Stimulated activated CD8-positive, alpha-beta memory T cell treated with anti-CD3 and anti-CD28 coated beads, Interleukin-7, amount 100 ng/mL, for 24 hours (primary cell): Measurements from ENCODE around the gene BARHL1.

Experiments
- DNase-seq: peaks from one replicate; pipeline ENCODE4 v3.0.0-alpha.2; 2020; ENCODE audit warnings: low read depth

Gene BARHL1

GRCh38 chr9:132582276-132582785, at the start of gene BARHL1:
BARHL1 (plus strand) TSS chr9:132582606; CDS start chr9:132582798, 192 bp downstream.
- DNase-seq, result no peak

GRCh38 chr9:132534832-132535231, 47.6 kb upstream of the BARHL1 start:
- no peak for DNase-seq

GRCh38 chr9:132536124-132536523, 46.3 kb upstream of the BARHL1 start:
- no peak for DNase-seq

- DNase-seq, result no peak
Measured at GRCh38 chr9:132537352-132537751, 45.1 kb upstream of the BARHL1 start.

GRCh38 chr9:132538071-132538470, 44.3 kb upstream of the BARHL1 start:
- no peak for DNase-seq

GRCh38 chr9:132539096-132539495, 43.3 kb upstream of the BARHL1 start:
- DNase-seq, result no peak

- no peak for DNase-seq
Measured at GRCh38 chr9:132541051-132541450, 41.4 kb upstream of the BARHL1 start.

- DNase-seq, result no peak
Measured at GRCh38 chr9:132541870-132542830, 40.3 kb upstream of the BARHL1 start.

- DNase-seq, result no peak
Measured at GRCh38 chr9:132543251-132543650, 39.2 kb upstream of the BARHL1 start.

- no peak for DNase-seq
Measured at GRCh38 chr9:132543960-132544359, 38.4 kb upstream of the BARHL1 start.

- no peak for DNase-seq
Measured at GRCh38 chr9:132545578-132545977, 36.8 kb upstream of the BARHL1 start.

GRCh38 chr9:132546148-132547051, 36.0 kb upstream of the BARHL1 start:
- no peak for DNase-seq

GRCh38 chr9:132547052-132547431, 35.4 kb upstream of the BARHL1 start:
- DNase-seq, result no peak

- no peak for DNase-seq
Measured at GRCh38 chr9:132547436-132547835, 35.0 kb upstream of the BARHL1 start.

- no peak for DNase-seq
Measured at GRCh38 chr9:132547976-132548730, 34.3 kb upstream of the BARHL1 start.

- no peak for DNase-seq
Measured at GRCh38 chr9:132548751-132549640, 33.4 kb upstream of the BARHL1 start.

- no peak for DNase-seq
Measured at GRCh38 chr9:132551556-132551955, 30.9 kb upstream of the BARHL1 start.

GRCh38 chr9:132552041-132552440, 30.4 kb upstream of the BARHL1 start:
- DNase-seq, result no peak

- DNase-seq, result no peak
Measured at GRCh38 chr9:132554755-132555154, 27.7 kb upstream of the BARHL1 start.

- no peak for DNase-seq
Measured at GRCh38 chr9:132555528-132555927, 26.9 kb upstream of the BARHL1 start.

- DNase-seq, result no peak
Measured at GRCh38 chr9:132556235-132556634, 26.2 kb upstream of the BARHL1 start.
